HEK293 (cell line): ENCODE data around the gene DEDD2.

Experiments used
- BCL11A ChIP-seq: fragments of 450-650 bp; formaldehyde crosslinking; IDR thresholded peaks from 2 replicates; pipeline ENCODE4 v1.5.1; 2016; ENCODE audit warnings: low read depth, missing biosample characterization, missing genetic modification characterization
- HOXC10 ChIP-seq: sonication (generic); formaldehyde crosslinking; IDR thresholded peaks from 2 replicates; pipeline ENCODE4 v1.8.1; 2023; ENCODE audit warnings: mild to moderate bottlenecking, missing genetic modification reagents
- SALL2 ChIP-seq: fragments of 450-650 bp; formaldehyde crosslinking; IDR thresholded peaks from 2 replicates; pipeline ENCODE4 v1.5.0; 2017; ENCODE audit warnings: missing biosample characterization, mild to moderate bottlenecking, missing genetic modification characterization, borderline replicate concordance
- YY1 ChIP-seq: fragments of 450-650 bp; formaldehyde crosslinking; IDR thresholded peaks from 2 replicates; pipeline ENCODE4 v1.5.1; 2018; ENCODE audit warnings: missing biosample characterization, missing genetic modification characterization
- ZFP3 ChIP-seq: fragments of 450-650 bp; formaldehyde crosslinking; IDR thresholded peaks from 2 replicates; pipeline ENCODE4 v1.5.1; 2016; ENCODE audit warnings: low read depth, missing biosample characterization, missing genetic modification characterization
- ZNF274 ChIP-seq, 2 experiments: fragments of 200-500 bp in 1 of 2; fragments of 450-650 bp in 1 of 2; sonication (Bioruptor generic) in 1 of 2; formaldehyde crosslinking in 1 of 2; IDR thresholded peaks; 2 replicates each; pipeline versions ENCODE4 v1.5.1 to v1.6.1; 2014 to 2016; ENCODE audit warnings: borderline replicate concordance in 1 of 2, inconsistent platforms in 1 of 2, low read length in 1 of 2, missing biosample characterization in 1 of 2, missing genetic modification characterization in 1 of 2
- ZNF473 ChIP-seq: fragments of 450-650 bp; formaldehyde crosslinking; IDR thresholded peaks from 2 replicates; pipeline ENCODE4 v1.5.1; 2017; ENCODE audit warnings: missing biosample characterization, missing genetic modification characterization
- ZNF558 ChIP-seq: fragments of 450-650 bp; formaldehyde crosslinking; IDR thresholded peaks from 2 replicates; pipeline ENCODE4 v1.5.1; 2016; ENCODE audit warnings: missing biosample characterization, missing genetic modification characterization
- ZNF610 ChIP-seq: fragments of 450-650 bp; formaldehyde crosslinking; IDR thresholded peaks from 2 replicates; pipeline ENCODE4 v1.5.1; 2016; ENCODE audit warnings: missing biosample characterization, missing genetic modification characterization, borderline replicate concordance
- TF ChIP-seq, protein P1 (sequence below): fragments of 450-650 bp; formaldehyde crosslinking; IDR thresholded peaks from 2 replicates; pipeline ENCODE4 v1.5.1; 2017; ENCODE audit warnings: missing biosample characterization, mild to moderate bottlenecking, missing genetic modification characterization, moderate library complexity
- TF ChIP-seq, protein P2 (sequence below): fragments of 450-650 bp; formaldehyde crosslinking; IDR thresholded peaks from 2 replicates; pipeline ENCODE4 v1.5.1; 2016; ENCODE audit warnings: missing biosample characterization, missing genetic modification characterization
- TF ChIP-seq, protein P3 (sequence below): fragments of 450-650 bp; formaldehyde crosslinking; IDR thresholded peaks from 2 replicates; pipeline ENCODE4 v1.5.1; 2017; ENCODE audit warnings: missing biosample characterization, missing genetic modification characterization

DNA sequence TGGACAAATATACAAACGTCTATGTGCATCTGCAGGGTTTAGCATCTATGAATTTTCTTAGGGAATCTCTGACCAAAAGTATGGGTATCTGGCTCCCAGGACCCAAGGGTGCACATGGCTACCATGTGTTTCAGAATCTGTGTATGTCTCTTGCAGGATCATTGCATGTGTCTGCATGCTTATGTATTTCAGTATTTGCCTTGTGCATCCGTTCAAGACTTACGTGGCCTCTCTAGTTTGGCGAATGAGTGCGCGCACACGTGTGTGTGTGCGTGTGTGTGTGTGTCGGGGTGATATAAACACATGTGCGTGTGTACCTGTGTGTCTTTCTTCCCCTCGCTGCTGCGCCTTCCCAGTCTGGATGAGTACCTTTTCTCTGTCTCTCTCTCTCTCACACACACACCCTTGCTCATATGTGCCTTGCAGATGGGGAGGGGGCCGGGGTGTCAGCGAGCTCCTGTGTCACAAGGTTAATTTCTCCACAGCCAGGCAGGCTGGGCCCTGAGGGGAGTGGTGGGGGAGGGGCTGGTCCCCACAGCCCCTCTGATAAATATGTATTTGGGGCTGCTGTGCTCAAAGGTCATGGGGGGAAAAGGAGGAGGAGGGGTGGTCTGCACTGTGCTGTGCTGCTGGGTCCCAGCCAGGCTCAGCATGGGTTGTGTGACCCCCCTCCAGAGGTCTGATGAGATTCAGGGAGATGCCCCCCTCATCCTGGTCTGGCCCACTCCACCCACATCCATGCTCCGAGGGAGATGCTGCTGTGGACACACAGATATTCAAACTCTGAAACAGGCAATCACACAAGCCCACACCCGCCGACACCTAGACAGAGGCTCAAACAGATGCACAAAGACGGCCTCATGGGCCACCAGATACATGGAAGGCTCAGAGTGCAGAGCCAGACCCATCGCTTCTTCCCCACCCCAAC lies 47.7 kb downstream of the DEDD2 start:
- TF ChIP-seq ZNF274 (IDR thresholded peaks at IDR 0.05; ENCODE audit: low read length), result no peak
- no peak for TF ChIP-seq ZNF274 (tag by site-specific recombination; IDR thresholded peaks at IDR 0.05; ENCODE audit: borderline replicate concordance)
- TF ChIP-seq BCL11A (tag by site-specific recombination), result no peak
- TF ChIP-seq SALL2 (tag by site-specific recombination), result no peak
- no peak for TF ChIP-seq HOXC10
- TF ChIP-seq, protein P1, sequence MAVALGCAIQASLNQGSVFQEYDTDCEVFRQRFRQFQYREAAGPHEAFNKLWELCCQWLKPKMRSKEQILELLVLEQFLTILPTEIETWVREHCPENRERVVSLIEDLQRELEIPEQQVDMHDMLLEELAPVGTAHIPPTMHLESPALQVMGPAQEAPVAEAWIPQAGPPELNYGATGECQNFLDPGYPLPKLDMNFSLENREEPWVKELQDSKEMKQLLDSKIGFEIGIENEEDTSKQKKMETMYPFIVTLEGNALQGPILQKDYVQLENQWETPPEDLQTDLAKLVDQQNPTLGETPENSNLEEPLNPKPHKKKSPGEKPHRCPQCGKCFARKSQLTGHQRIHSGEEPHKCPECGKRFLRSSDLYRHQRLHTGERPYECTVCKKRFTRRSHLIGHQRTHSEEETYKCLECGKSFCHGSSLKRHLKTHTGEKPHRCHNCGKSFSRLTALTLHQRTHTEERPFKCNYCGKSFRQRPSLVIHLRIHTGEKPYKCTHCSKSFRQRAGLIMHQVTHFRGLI, result no peak
- TF ChIP-seq ZNF558 (tag by site-specific recombination), result no peak
- TF ChIP-seq ZNF473 (tag by site-specific recombination), result no peak
- TF ChIP-seq ZFP3 (tag by site-specific recombination), result no peak
- TF ChIP-seq ZNF610 (tag by site-specific recombination), result no peak
- TF ChIP-seq, protein P2, sequence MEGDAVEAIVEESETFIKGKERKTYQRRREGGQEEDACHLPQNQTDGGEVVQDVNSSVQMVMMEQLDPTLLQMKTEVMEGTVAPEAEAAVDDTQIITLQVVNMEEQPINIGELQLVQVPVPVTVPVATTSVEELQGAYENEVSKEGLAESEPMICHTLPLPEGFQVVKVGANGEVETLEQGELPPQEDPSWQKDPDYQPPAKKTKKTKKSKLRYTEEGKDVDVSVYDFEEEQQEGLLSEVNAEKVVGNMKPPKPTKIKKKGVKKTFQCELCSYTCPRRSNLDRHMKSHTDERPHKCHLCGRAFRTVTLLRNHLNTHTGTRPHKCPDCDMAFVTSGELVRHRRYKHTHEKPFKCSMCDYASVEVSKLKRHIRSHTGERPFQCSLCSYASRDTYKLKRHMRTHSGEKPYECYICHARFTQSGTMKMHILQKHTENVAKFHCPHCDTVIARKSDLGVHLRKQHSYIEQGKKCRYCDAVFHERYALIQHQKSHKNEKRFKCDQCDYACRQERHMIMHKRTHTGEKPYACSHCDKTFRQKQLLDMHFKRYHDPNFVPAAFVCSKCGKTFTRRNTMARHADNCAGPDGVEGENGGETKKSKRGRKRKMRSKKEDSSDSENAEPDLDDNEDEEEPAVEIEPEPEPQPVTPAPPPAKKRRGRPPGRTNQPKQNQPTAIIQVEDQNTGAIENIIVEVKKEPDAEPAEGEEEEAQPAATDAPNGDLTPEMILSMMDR (tag by site-specific recombination), result no peak
- TF ChIP-seq, protein P3, sequence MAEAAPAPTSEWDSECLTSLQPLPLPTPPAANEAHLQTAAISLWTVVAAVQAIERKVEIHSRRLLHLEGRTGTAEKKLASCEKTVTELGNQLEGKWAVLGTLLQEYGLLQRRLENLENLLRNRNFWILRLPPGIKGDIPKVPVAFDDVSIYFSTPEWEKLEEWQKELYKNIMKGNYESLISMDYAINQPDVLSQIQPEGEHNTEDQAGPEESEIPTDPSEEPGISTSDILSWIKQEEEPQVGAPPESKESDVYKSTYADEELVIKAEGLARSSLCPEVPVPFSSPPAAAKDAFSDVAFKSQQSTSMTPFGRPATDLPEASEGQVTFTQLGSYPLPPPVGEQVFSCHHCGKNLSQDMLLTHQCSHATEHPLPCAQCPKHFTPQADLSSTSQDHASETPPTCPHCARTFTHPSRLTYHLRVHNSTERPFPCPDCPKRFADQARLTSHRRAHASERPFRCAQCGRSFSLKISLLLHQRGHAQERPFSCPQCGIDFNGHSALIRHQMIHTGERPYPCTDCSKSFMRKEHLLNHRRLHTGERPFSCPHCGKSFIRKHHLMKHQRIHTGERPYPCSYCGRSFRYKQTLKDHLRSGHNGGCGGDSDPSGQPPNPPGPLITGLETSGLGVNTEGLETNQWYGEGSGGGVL (tag by site-specific recombination), result no peak
- no peak for TF ChIP-seq YY1
